ENCODE measurements around the gene ENO1.
"Not testable (repeated sequence)": the region's sequence is repeated elsewhere in the genome, so short reads cannot be mapped to it uniquely, and the experiment has no call there.

Gene ENO1

GRCh38 chr1:8899046-8899445 is 20.6 kb upstream of the ENO1 start:
- Mint-ChIP-seq H3K4me3 (no peak overlapping the region), H3K27me3 (ENCODE audit: low read depth) (peaks cover 3% of the 10 kb centered on the region), H3K36me3 (ENCODE audit: low read depth) (no peaks in the 10 kb centered on the region), H3K9me3 (peaks cover 3% of the 10 kb centered on the region), H3K4me1 (peaks cover 7% of the 10 kb centered on the region), H3K27ac (no peak overlapping the region)
- TF ChIP-seq CTCF (IDR thresholded peaks at IDR 0.05; ENCODE audit: unreplicated experiment in 3 of 3), result no peak

GRCh38 chr1:8898418-8898817 is 19.9 kb upstream of the ENO1 start:
- H3K9me3 Mint-ChIP-seq; H3K36me3 Mint-ChIP-seq (ENCODE audit: low read depth); H3K27me3 Mint-ChIP-seq (ENCODE audit: low read depth); H3K4me3 Mint-ChIP-seq; H3K4me1 Mint-ChIP-seq; H3K27ac Mint-ChIP-seq: not testable (repeated sequence)

- not testable (repeated sequence) for H3K36me3 Mint-ChIP-seq (ENCODE audit: low read depth)
These were observed 19.0 kb upstream of the ENO1 start for GRCh38 chr1:8897505-8897904.

GRCh38 chr1:8896775-8897174 is 18.3 kb upstream of the ENO1 start:
- not testable (repeated sequence) for H3K4me3 Mint-ChIP-seq; H3K27me3 Mint-ChIP-seq (ENCODE audit: low read depth); H3K27ac Mint-ChIP-seq; H3K36me3 Mint-ChIP-seq (ENCODE audit: low read depth); H3K4me1 Mint-ChIP-seq; H3K9me3 Mint-ChIP-seq

More at GRCh38 chr1:8897505-8897904, 19.0 kb upstream of the ENO1 start:
- H3K4me1 Mint-ChIP-seq; H3K27ac Mint-ChIP-seq; H3K27me3 Mint-ChIP-seq (ENCODE audit: low read depth); H3K4me3 Mint-ChIP-seq; H3K9me3 Mint-ChIP-seq: not testable (repeated sequence)

GRCh38 chr1:8892026-8892425 is 13.5 kb upstream of the ENO1 start:
- H3K4me1 Mint-ChIP-seq, result peaks cover 25% of the 10 kb centered on the region
- H3K9me3 Mint-ChIP-seq, result no peaks in the 10 kb centered on the region
- no peaks in the 10 kb centered on the region for H3K36me3 Mint-ChIP-seq (ENCODE audit: low read depth)
- TF ChIP-seq CTCF (IDR thresholded peaks at IDR 0.05; ENCODE audit: unreplicated experiment in 3 of 3), result no peak
- no peaks in the 10 kb centered on the region for H3K27me3 Mint-ChIP-seq (ENCODE audit: low read depth)
- H3K4me3 Mint-ChIP-seq, result no peak overlapping the region
- H3K27ac Mint-ChIP-seq, result peak overlapping the region in 2 of 3 experiments; percentile 46 to 72

GRCh38 chr1:8891401-8891800 is 12.9 kb upstream of the ENO1 start:
- Mint-ChIP-seq H3K27me3 (ENCODE audit: low read depth) (no peaks in the 10 kb centered on the region), H3K9me3 (no peaks in the 10 kb centered on the region), H3K36me3 (ENCODE audit: low read depth) (no peaks in the 10 kb centered on the region), H3K4me3 (no peak overlapping the region), H3K4me1 (peaks cover 25% of the 10 kb centered on the region), H3K27ac (peak overlapping the region in 2 of 3 experiments; percentile 46 to 72)
- no peak for TF ChIP-seq CTCF (IDR thresholded peaks at IDR 0.05; ENCODE audit: unreplicated experiment in 3 of 3)

- Mint-ChIP-seq H3K27ac (peak overlapping the region; percentile 76 to 95 (median 84)), H3K36me3 (ENCODE audit: low read depth) (no peaks in the 10 kb centered on the region), H3K4me3 (peak overlapping the region in 2 of 3 experiments; percentile 21 to 36)
These were observed 11.7 kb upstream of the ENO1 start for GRCh38 chr1:8889925-8890785.

More at GRCh38 chr1:8889925-8890785, 11.7 kb upstream of the ENO1 start:
- Mint-ChIP-seq H3K9me3 (no peaks in the 10 kb centered on the region), H3K27me3 (ENCODE audit: low read depth) (no peaks in the 10 kb centered on the region), H3K4me1 (peaks cover 25% of the 10 kb centered on the region)
- no peak for TF ChIP-seq CTCF (IDR thresholded peaks at IDR 0.05; ENCODE audit: unreplicated experiment in 3 of 3)
